ENCODE measurements around the gene KRTAP29-1. TPM values are rescaled to one million over a fixed set of nuclear protein-coding genes. Genes with fewer than 3 reads are reported as not detected.

The KRTAP29-1 gene
- total RNA-seq, 1 experiment from 2014 or later, result not detected

GRCh38 chr17:41334385-41335305 lies 32.0 kb upstream of the KRTAP29-1 start:
- H3K18ac ChIP-seq (ENCODE audit: insufficient read length, low read depth, low read length), result no peak overlapping the region
- H3K56ac ChIP-seq (ENCODE audit: insufficient read length, low read depth, low read length), result no peak overlapping the region
- H3K36me3 Mint-ChIP-seq (ENCODE audit: insufficient read depth in 1 of 3, low read depth in 3 of 3), result no peaks in the 10 kb centered on the region; a peak in 1 of 7 replicates
- no peaks in the 10 kb centered on the region for H4K20me1 ChIP-seq (ENCODE audit: control insufficient read depth, insufficient read depth, insufficient read length)
- H3K4me3 Mint-ChIP-seq, result no peak overlapping the region
- H2BK5ac ChIP-seq (ENCODE audit: insufficient read length, low read length), result no peak overlapping the region
- no peak overlapping the region for H3T11ph ChIP-seq (ENCODE audit: low read length)
- H3K79me1 ChIP-seq (ENCODE audit: insufficient read depth, low read depth, low read length, poor library complexity, severe bottlenecking), result no peaks in the 10 kb centered on the region
- no peak overlapping the region for H2BK120ac ChIP-seq (ENCODE audit: low read depth, low read length, poor library complexity, severe bottlenecking)
- H3K9ac ChIP-seq (ENCODE audit: extremely low read depth, insufficient read length, low read length), result no peak overlapping the region
- no CpG with 5 or more reads among the region's 6 CpGs for WGBS (ENCODE audit: extremely low coverage, insufficient read length, low lambda C conversion rate)
- peaks cover 0 to 9% of the 10 kb centered on the region in 2 experiments; a peak in 3 of 4 replicates for H3K4me1 Mint-ChIP-seq
- no peak overlapping the region for H3K14ac ChIP-seq (ENCODE audit: insufficient read depth, low read length)
- H3K9me3 ChIP-seq (ENCODE audit: control insufficient read depth, low read depth, low read length), result no peaks in the 10 kb centered on the region
- peaks cover 5% of the 10 kb centered on the region for H3K27me3 Mint-ChIP-seq (ENCODE audit: low read depth)
- H3K23ac ChIP-seq (ENCODE audit: insufficient read length, low read depth, low read length), result no peak overlapping the region
- H2BK12ac ChIP-seq (ENCODE audit: insufficient read length, low read depth, low read length), result no peak overlapping the region
- H2AK5ac ChIP-seq (ENCODE audit: insufficient read length, low read length), result no peak overlapping the region
- H3K4me2 ChIP-seq (ENCODE audit: insufficient read depth, insufficient read length, low read length), result no peak overlapping the region
- H2AFZ ChIP-seq (ENCODE audit: low read length), result no peak overlapping the region
- H3K27me3 ChIP-seq (ENCODE audit: insufficient read depth, low read length), result no peaks in the 10 kb centered on the region
- no peaks in the 10 kb centered on the region for H3K23me2 ChIP-seq (ENCODE audit: insufficient read length, low read depth, low read length, poor library complexity, severe bottlenecking)
- no peak overlapping the region for H4K8ac ChIP-seq (replicated peaks; ENCODE audit: insufficient read length, low read depth, low read length)
- TF ChIP-seq CTCF (conservative IDR thresholded peaks at IDR 0.05), result no peak
- H2BK15ac ChIP-seq (ENCODE audit: low read depth, low read length), result no peak overlapping the region
- no peaks in the 10 kb centered on the region for H3K4me1 ChIP-seq (ENCODE audit: insufficient read depth, low read length)
- no peak overlapping the region for H3K4ac ChIP-seq (ENCODE audit: low read depth, low read length)
- DNase-seq, result no peak
- H3K79me2 ChIP-seq (ENCODE audit: insufficient read depth, low read length), result no peaks in the 10 kb centered on the region
- H4K91ac ChIP-seq (ENCODE audit: insufficient read length, low read depth, low read length), result no peak overlapping the region
- no peak overlapping the region for H4K5ac ChIP-seq (ENCODE audit: insufficient read length, low read depth, low read length)
- H3K27ac ChIP-seq (ENCODE audit: insufficient read length, low read depth, low read length), result no peak overlapping the region
- no peak overlapping the region for H2BK20ac ChIP-seq (ENCODE audit: low read depth, low read length, poor library complexity, severe bottlenecking)
- H3K9me3 Mint-ChIP-seq, result no peaks in the 10 kb centered on the region; a peak in 2 of 5 replicates
- no peak overlapping the region for H3K27ac Mint-ChIP-seq
